Measurements from ENCODE around the gene ANO10.
"Not testable (repeated sequence)": the region's sequence is repeated elsewhere in the genome, so short reads cannot be mapped to it uniquely, and the experiment has no call there.

Gene ANO10

DNA sequence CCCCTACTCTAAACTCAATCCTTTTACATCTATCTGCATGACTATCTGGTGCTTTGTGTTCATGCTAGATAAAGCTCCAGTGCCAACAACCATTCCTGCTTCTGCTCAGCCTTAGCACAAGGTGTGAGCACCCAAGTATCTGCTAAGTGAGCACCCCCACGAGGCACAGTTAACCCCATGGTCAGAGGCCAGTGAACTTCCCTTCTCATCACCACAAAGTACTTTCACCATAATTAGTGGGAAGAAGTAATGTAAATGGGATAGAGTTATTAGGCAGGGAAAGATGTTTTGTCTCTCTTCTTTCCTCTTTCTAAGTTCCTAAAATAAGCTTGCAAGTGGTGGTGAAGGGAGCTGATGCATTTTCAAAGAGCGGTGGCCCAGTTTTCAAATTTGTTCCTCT is 96.4 kb downstream of the ANO10 start:
- no peak overlapping the region for H3K4me3 ChIP-seq (ENCODE audit: low read depth, low read length)
- TF ChIP-seq, protein P1, sequence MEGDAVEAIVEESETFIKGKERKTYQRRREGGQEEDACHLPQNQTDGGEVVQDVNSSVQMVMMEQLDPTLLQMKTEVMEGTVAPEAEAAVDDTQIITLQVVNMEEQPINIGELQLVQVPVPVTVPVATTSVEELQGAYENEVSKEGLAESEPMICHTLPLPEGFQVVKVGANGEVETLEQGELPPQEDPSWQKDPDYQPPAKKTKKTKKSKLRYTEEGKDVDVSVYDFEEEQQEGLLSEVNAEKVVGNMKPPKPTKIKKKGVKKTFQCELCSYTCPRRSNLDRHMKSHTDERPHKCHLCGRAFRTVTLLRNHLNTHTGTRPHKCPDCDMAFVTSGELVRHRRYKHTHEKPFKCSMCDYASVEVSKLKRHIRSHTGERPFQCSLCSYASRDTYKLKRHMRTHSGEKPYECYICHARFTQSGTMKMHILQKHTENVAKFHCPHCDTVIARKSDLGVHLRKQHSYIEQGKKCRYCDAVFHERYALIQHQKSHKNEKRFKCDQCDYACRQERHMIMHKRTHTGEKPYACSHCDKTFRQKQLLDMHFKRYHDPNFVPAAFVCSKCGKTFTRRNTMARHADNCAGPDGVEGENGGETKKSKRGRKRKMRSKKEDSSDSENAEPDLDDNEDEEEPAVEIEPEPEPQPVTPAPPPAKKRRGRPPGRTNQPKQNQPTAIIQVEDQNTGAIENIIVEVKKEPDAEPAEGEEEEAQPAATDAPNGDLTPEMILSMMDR (IDR thresholded peaks at IDR 0.05; ENCODE audit: low read depth, low read length): no peak

DNA sequence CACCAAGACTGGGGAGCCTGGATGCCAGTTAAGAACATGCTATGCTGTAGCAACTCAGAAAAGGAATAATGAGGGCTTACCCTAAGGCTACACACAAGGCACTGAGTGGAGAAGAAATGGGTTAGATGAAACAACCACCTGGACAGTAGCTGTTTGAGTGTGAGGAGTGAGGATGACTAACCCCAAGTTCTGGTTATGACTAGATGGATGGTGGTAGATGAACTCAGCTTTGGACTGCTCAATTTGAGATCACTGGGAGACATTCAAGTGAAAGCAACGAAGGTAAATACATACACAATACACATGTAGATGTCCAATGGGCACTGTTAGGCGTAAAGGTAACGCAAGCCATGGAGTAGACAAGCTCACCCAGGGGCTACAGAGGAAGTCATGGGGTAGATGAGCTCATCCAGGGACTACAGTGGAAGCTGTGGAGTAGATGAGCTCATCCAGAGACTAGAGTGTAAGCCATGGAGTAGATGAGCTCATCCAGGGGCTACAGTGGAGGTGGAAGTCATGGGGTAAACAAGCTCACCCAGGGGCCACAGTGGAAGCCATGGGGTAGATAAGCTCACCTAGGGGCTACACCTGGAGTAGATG is 98.3 kb downstream of the ANO10 start:
- TF ChIP-seq, protein P1 (IDR thresholded peaks at IDR 0.05; ENCODE audit: low read depth, low read length): no peak
- H3K4me3 ChIP-seq (ENCODE audit: low read depth, low read length): no peak overlapping the region

DNA sequence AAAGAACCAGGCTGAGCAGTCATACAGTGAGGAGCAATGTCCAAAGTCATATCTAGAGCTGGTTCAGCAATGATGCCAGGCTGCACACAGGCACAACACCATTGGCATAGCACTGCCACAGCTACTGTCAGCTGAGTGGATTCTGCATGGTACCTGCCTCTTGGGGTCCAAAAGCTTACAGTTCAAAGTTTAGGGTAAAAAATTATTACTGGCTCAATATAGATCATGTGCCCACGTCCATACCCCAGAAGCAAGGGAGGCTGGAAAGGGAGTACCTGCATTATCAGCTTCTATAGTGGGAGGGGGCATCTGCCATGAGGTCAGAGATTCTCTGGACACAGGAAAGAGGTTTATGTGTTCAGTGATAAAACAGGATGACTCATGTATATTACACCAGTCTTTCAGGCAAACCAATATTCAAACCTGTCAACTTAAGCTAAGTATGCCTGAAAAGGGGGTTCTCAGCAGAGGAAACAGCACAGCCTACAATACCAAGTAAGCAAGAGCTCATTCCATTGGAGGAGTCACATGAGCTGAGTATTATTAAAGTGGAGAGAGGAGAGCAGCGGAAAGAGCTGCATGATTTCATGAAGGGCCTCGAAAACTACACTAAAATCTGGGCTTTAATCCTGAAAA is 99.0 kb downstream of the ANO10 start:
- no peak overlapping the region for H3K4me3 ChIP-seq (ENCODE audit: low read depth, low read length)
- TF ChIP-seq, protein P1 (IDR thresholded peaks at IDR 0.05; ENCODE audit: low read depth, low read length): no peak

DNA sequence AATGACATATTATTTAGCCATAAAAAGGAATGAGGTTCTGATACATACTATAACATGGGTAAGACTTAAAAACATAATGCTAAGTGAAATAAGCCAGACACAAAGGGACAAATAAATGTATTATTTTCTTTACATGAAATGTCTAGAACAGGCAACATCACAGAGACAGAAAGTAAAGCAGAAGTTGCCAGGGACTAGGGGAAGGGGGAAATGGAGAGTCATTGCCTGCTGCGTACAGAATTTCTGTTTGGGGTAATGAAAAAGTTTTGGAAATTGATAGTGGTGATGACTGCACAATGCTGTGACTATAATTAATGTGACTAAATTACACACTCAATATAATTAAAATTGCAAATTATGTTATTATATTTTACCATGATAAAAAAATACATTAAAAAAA is 99.9 kb downstream of the ANO10 start:
- TF ChIP-seq, protein P1 (IDR thresholded peaks at IDR 0.05; ENCODE audit: low read depth, low read length): no peak
- H3K4me3 ChIP-seq (ENCODE audit: low read depth, low read length): no peak overlapping the region

DNA sequence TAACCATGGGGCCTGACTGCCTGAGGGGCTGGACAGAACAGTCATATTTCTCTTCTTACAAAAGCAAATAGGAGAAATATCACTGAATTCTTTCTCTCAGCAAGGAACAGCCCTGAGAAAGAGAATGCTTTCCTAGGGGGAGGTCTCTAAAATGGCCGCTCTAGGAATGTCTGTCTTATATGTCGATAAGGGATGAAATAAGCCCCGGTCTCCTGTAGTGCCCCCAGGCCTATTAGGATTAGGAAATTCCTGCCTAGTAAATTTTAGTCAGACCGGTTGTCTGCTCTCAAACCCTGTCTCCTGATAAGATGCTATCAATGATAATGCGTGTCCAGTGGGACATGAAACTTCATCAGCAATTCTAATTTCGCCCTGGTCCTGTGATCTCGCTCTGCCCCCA is 103.3 kb downstream of the ANO10 start:
- not testable (repeated sequence) for H3K4me3 ChIP-seq (ENCODE audit: low read depth, low read length)

DNA sequence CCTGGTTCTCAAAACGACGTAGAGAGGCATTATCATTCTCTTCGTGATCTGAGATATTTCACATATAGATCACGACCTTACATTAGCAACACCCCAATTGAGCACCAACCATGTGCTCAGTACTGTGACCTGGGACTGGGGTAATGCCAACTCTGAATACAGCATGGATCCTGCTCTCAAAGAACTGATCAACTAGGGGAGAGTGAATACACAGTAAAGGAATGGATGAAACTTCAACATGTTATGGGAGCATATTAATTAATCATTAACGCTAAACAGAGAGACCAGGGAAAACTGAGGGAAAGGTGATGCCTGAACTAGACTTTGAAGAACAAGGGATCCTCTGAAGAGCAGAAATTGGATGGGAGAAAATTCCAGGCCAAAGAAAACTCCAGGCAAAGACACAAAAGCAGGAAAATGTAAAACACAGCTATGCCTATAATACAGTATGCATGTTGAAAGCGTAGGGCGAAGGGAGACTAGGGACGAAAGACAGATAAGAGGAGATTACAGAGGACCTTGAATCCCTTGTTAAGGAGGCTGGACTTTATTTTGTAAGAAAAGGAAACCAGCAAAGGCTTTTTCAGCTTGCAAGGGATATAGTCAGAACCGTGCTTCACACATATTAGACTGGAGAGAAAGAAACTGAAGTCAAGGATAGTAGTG is 105.7 kb downstream of the ANO10 start:
- TF ChIP-seq, protein P1 (IDR thresholded peaks at IDR 0.05; ENCODE audit: low read depth, low read length): no peak

DNA sequence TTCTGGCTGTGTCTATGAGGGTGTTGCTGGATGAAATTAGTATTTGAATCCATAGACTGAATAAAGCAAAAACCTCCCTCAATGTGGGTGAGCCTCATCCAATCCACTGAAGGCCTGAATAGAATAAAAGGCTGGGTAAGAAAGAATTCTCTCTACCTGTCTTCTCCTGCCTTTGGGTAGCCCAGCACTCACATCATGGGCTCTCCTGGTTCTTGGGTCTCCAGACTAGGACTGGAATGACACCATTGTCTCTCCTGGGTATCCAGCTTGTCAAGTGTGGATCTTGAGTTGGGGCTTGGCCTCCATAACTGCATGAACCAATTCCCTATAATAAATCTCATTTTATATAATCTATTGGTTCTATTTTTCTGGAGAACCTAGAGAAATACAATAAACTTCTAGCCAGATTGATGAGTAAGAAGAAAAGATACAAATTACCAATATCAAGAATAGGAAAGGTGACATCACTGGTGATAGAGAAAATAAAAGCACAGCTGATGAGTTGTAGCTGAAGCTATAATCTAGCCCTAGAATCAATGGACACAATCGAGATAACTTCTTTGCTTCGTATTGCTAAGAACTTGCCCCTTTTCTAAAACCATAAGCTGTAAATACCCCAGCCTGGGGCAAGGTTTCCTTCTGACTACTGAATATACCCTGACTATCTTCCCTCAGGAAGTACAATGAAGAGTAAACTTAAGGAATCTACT is 106.4 kb downstream of the ANO10 start:
- no peak overlapping the region for H3K4me3 ChIP-seq (ENCODE audit: low read depth, low read length)
- TF ChIP-seq, protein P1 (IDR thresholded peaks at IDR 0.05; ENCODE audit: low read depth, low read length): no peak

More for the DNA sequence above, 105.7 kb downstream of the ANO10 start:
- H3K4me3 ChIP-seq (ENCODE audit: low read depth, low read length): no peak overlapping the region
